ENCODE data around the gene LHFPL6.

Gene LHFPL6

GRCh38 chr13:39457274-39457673, 145.7 kb downstream of the LHFPL6 start:
- Histone ChIP-seq H3K4me1 (ENCODE audit: control insufficient read depth in 2 of 2, insufficient read depth in 2 of 2, low read length in 2 of 2) (no peaks in the 10 kb centered on the region), H3K9ac (ENCODE audit: low read depth in 1 of 2, low read length in 2 of 2) (no peak overlapping the region), H3K9me3 (ENCODE audit: control insufficient read depth in 2 of 2, low read length in 2 of 2) (no peaks in the 10 kb centered on the region), H3K27me3 (ENCODE audit: control insufficient read depth in 2 of 2, insufficient read depth in 2 of 2, low read length in 2 of 2) (no peaks in the 10 kb centered on the region), H3K27ac (ENCODE audit: low read depth in 2 of 2, low read length in 2 of 2) (no peak overlapping the region), H3K36me3 (ENCODE audit: control insufficient read depth in 2 of 2, insufficient read depth in 2 of 2, low read length in 2 of 2) (no peaks in the 10 kb centered on the region), H3K4me3 (ENCODE audit: low read length in 2 of 2) (no peak overlapping the region)

- H3K27me3 ChIP-seq (ENCODE audit: control insufficient read depth in 2 of 2, insufficient read depth in 2 of 2, low read length in 2 of 2) = no peaks in the 10 kb centered on the region
- peaks cover 0 to 2% of the 10 kb centered on the region in 2 donors for H3K4me1 ChIP-seq (ENCODE audit: control insufficient read depth in 2 of 2, insufficient read depth in 2 of 2, low read length in 2 of 2)
- H3K4me3 ChIP-seq (ENCODE audit: low read length in 2 of 2) = no peak overlapping the region
- H3K9ac ChIP-seq (ENCODE audit: low read depth in 1 of 2, low read length in 2 of 2) = no peak overlapping the region
- H3K36me3 ChIP-seq (ENCODE audit: control insufficient read depth in 2 of 2, insufficient read depth in 2 of 2, low read length in 2 of 2) = no peaks in the 10 kb centered on the region
- no peak overlapping the region for H3K27ac ChIP-seq (ENCODE audit: low read depth in 2 of 2, low read length in 2 of 2)
- H3K9me3 ChIP-seq (ENCODE audit: control insufficient read depth in 2 of 2, low read length in 2 of 2) = no peaks in the 10 kb centered on the region
These were observed 147.3 kb downstream of the LHFPL6 start for GRCh38 chr13:39455521-39456175.

GRCh38 chr13:39452834-39453233, 150.2 kb downstream of the LHFPL6 start:
- H3K9me3 ChIP-seq (ENCODE audit: control insufficient read depth in 2 of 2, low read length in 2 of 2) = no peaks in the 10 kb centered on the region
- H3K27me3 ChIP-seq (ENCODE audit: control insufficient read depth in 2 of 2, insufficient read depth in 2 of 2, low read length in 2 of 2) = no peaks in the 10 kb centered on the region
- peaks cover 0 to 2% of the 10 kb centered on the region in 2 donors for H3K4me1 ChIP-seq (ENCODE audit: control insufficient read depth in 2 of 2, insufficient read depth in 2 of 2, low read length in 2 of 2)
- H3K4me3 ChIP-seq (ENCODE audit: low read length in 2 of 2) = no peak overlapping the region
- H3K27ac ChIP-seq (ENCODE audit: low read depth in 2 of 2, low read length in 2 of 2) = no peak overlapping the region
- no peaks in the 10 kb centered on the region for H3K36me3 ChIP-seq (ENCODE audit: control insufficient read depth in 2 of 2, insufficient read depth in 2 of 2, low read length in 2 of 2)
- no peak overlapping the region for H3K9ac ChIP-seq (ENCODE audit: low read depth in 1 of 2, low read length in 2 of 2)

GRCh38 chr13:39452417-39452816, 150.6 kb downstream of the LHFPL6 start:
- H3K4me1 ChIP-seq (ENCODE audit: control insufficient read depth in 2 of 2, insufficient read depth in 2 of 2, low read length in 2 of 2) = peaks cover 0 to 2% of the 10 kb centered on the region in 2 donors
- H3K27ac ChIP-seq (ENCODE audit: low read depth in 2 of 2, low read length in 2 of 2) = no peak overlapping the region
- no peak overlapping the region for H3K4me3 ChIP-seq (ENCODE audit: low read length in 2 of 2)

GRCh38 chr13:39451860-39452301, 151.1 kb downstream of the LHFPL6 start:
- peaks cover 0 to 2% of the 10 kb centered on the region in 2 donors for H3K4me1 ChIP-seq (ENCODE audit: control insufficient read depth in 2 of 2, insufficient read depth in 2 of 2, low read length in 2 of 2)
- H3K27me3 ChIP-seq (ENCODE audit: control insufficient read depth in 2 of 2, insufficient read depth in 2 of 2, low read length in 2 of 2) = no peaks in the 10 kb centered on the region
- no peaks in the 10 kb centered on the region for H3K36me3 ChIP-seq (ENCODE audit: control insufficient read depth in 2 of 2, insufficient read depth in 2 of 2, low read length in 2 of 2)
- no peak overlapping the region for H3K9ac ChIP-seq (ENCODE audit: low read depth in 1 of 2, low read length in 2 of 2)
- H3K4me3 ChIP-seq (ENCODE audit: low read length in 2 of 2) = no peak overlapping the region
- H3K9me3 ChIP-seq (ENCODE audit: control insufficient read depth in 2 of 2, low read length in 2 of 2) = no peaks in the 10 kb centered on the region
- H3K27ac ChIP-seq (ENCODE audit: low read depth in 2 of 2, low read length in 2 of 2) = no peak overlapping the region

More at GRCh38 chr13:39452417-39452816, 150.6 kb downstream of the LHFPL6 start:
- no peaks in the 10 kb centered on the region for H3K36me3 ChIP-seq (ENCODE audit: control insufficient read depth in 2 of 2, insufficient read depth in 2 of 2, low read length in 2 of 2)
- no peaks in the 10 kb centered on the region for H3K9me3 ChIP-seq (ENCODE audit: control insufficient read depth in 2 of 2, low read length in 2 of 2)
- no peak overlapping the region for H3K9ac ChIP-seq (ENCODE audit: low read depth in 1 of 2, low read length in 2 of 2)
- no peaks in the 10 kb centered on the region for H3K27me3 ChIP-seq (ENCODE audit: control insufficient read depth in 2 of 2, insufficient read depth in 2 of 2, low read length in 2 of 2)

- no peaks in the 10 kb centered on the region for H3K36me3 ChIP-seq (ENCODE audit: control insufficient read depth in 2 of 2, insufficient read depth in 2 of 2, low read length in 2 of 2)
- H3K27me3 ChIP-seq (ENCODE audit: control insufficient read depth in 2 of 2, insufficient read depth in 2 of 2, low read length in 2 of 2) = no peaks in the 10 kb centered on the region
- H3K4me3 ChIP-seq (ENCODE audit: low read length in 2 of 2) = no peak overlapping the region
- H3K9me3 ChIP-seq (ENCODE audit: control insufficient read depth in 2 of 2, low read length in 2 of 2) = no peaks in the 10 kb centered on the region
- H3K4me1 ChIP-seq (ENCODE audit: control insufficient read depth in 2 of 2, insufficient read depth in 2 of 2, low read length in 2 of 2) = peaks cover 0 to 2% of the 10 kb centered on the region in 2 donors
- no peak overlapping the region for H3K27ac ChIP-seq (ENCODE audit: low read depth in 2 of 2, low read length in 2 of 2)
- H3K9ac ChIP-seq (ENCODE audit: low read depth in 1 of 2, low read length in 2 of 2) = no peak overlapping the region
These were observed 151.7 kb downstream of the LHFPL6 start for GRCh38 chr13:39451301-39451700.

GRCh38 chr13:39450176-39450575, 152.8 kb downstream of the LHFPL6 start:
- Histone ChIP-seq H3K9me3 (ENCODE audit: control insufficient read depth in 2 of 2, low read length in 2 of 2) (no peaks in the 10 kb centered on the region), H3K27me3 (ENCODE audit: control insufficient read depth in 2 of 2, insufficient read depth in 2 of 2, low read length in 2 of 2) (no peaks in the 10 kb centered on the region), H3K4me3 (ENCODE audit: low read length in 2 of 2) (no peak overlapping the region), H3K36me3 (ENCODE audit: control insufficient read depth in 2 of 2, insufficient read depth in 2 of 2, low read length in 2 of 2) (no peaks in the 10 kb centered on the region), H3K27ac (ENCODE audit: low read depth in 2 of 2, low read length in 2 of 2) (no peak overlapping the region), H3K4me1 (ENCODE audit: control insufficient read depth in 2 of 2, insufficient read depth in 2 of 2, low read length in 2 of 2) (peaks cover 0 to 2% of the 10 kb centered on the region in 2 donors), H3K9ac (ENCODE audit: low read depth in 1 of 2, low read length in 2 of 2) (no peak overlapping the region)

- Histone ChIP-seq H3K27ac (ENCODE audit: low read depth in 2 of 2, low read length in 2 of 2) (no peak overlapping the region), H3K9ac (ENCODE audit: low read depth in 1 of 2, low read length in 2 of 2) (no peak overlapping the region), H3K27me3 (ENCODE audit: control insufficient read depth in 2 of 2, insufficient read depth in 2 of 2, low read length in 2 of 2) (no peaks in the 10 kb centered on the region), H3K4me1 (ENCODE audit: control insufficient read depth in 2 of 2, insufficient read depth in 2 of 2, low read length in 2 of 2) (peaks cover 0 to 2% of the 10 kb centered on the region in 2 donors), H3K36me3 (ENCODE audit: control insufficient read depth in 2 of 2, insufficient read depth in 2 of 2, low read length in 2 of 2) (no peaks in the 10 kb centered on the region), H3K9me3 (ENCODE audit: control insufficient read depth in 2 of 2, low read length in 2 of 2) (no peaks in the 10 kb centered on the region), H3K4me3 (ENCODE audit: low read length in 2 of 2) (no peak overlapping the region)
These were observed 154.2 kb downstream of the LHFPL6 start for GRCh38 chr13:39448834-39449233.

GRCh38 chr13:39446865-39447264, 156.1 kb downstream of the LHFPL6 start:
- no peaks in the 10 kb centered on the region for H3K36me3 ChIP-seq (ENCODE audit: control insufficient read depth in 2 of 2, insufficient read depth in 2 of 2, low read length in 2 of 2)
- no peak overlapping the region for H3K9ac ChIP-seq (ENCODE audit: low read depth in 1 of 2, low read length in 2 of 2)
- no peaks in the 10 kb centered on the region for H3K4me1 ChIP-seq (ENCODE audit: control insufficient read depth in 2 of 2, insufficient read depth in 2 of 2, low read length in 2 of 2)
- H3K9me3 ChIP-seq (ENCODE audit: control insufficient read depth in 2 of 2, low read length in 2 of 2) = no peaks in the 10 kb centered on the region
- H3K4me3 ChIP-seq (ENCODE audit: low read length in 2 of 2) = no peak overlapping the region
- H3K27me3 ChIP-seq (ENCODE audit: control insufficient read depth in 2 of 2, insufficient read depth in 2 of 2, low read length in 2 of 2) = no peaks in the 10 kb centered on the region
- H3K27ac ChIP-seq (ENCODE audit: low read depth in 2 of 2, low read length in 2 of 2) = no peak overlapping the region

- Histone ChIP-seq H3K27me3 (ENCODE audit: control insufficient read depth in 2 of 2, insufficient read depth in 2 of 2, low read length in 2 of 2) (no peaks in the 10 kb centered on the region), H3K27ac (ENCODE audit: low read depth in 2 of 2, low read length in 2 of 2) (no peak overlapping the region), H3K9ac (ENCODE audit: low read depth in 1 of 2, low read length in 2 of 2) (no peak overlapping the region), H3K4me3 (ENCODE audit: low read length in 2 of 2) (no peak overlapping the region), H3K36me3 (ENCODE audit: control insufficient read depth in 2 of 2, insufficient read depth in 2 of 2, low read length in 2 of 2) (no peaks in the 10 kb centered on the region), H3K9me3 (ENCODE audit: control insufficient read depth in 2 of 2, low read length in 2 of 2) (no peaks in the 10 kb centered on the region), H3K4me1 (ENCODE audit: control insufficient read depth in 2 of 2, insufficient read depth in 2 of 2, low read length in 2 of 2) (no peaks in the 10 kb centered on the region)
These were observed 158.1 kb downstream of the LHFPL6 start for GRCh38 chr13:39444866-39445265.
